OCI-LY1 (cell line): ENCODE measurements around the gene ARHGAP22.

Source experiments
- EZH2 ChIP-seq: fragments of 200-600 bp; sonication (generic), shearing (Covaris generic); IDR thresholded peaks from 2 replicates; pipeline ENCODE4 v1.8.0; 2017; ENCODE audit warnings: borderline replicate concordance, mixed run types, mild to moderate bottlenecking, antibody characterized with exemption, low read length, moderate library complexity, mixed read lengths
- TF ChIP-seq, protein P1 (sequence below): fragments of 200-600 bp; sonication (generic), shearing (Covaris generic); IDR thresholded peaks from 2 replicates; pipeline ENCODE4 v1.5.1; 2017; ENCODE audit warnings: mild to moderate bottlenecking, antibody characterized with exemption, low read length, moderate library complexity, mixed read lengths

DNA sequence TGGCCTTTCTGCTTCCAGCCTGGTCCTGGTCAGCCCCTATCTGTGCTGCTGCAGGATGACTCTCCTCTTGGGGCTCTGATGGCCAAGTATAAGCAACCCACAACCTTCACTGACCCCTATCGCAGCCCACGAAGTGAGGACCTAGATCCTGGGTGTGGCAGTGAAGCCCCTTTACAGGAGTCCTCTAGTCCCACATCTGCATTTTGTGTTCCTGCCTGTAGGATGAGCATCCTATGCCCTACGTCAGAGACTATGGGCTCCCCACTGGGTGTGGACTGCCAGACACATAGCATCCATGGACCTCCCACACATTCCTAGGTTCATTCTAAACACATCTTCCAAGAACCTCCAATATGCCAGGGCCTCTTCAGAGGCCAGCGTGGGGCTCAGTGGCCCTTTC is 29.0 kb downstream of the ARHGAP22 start:
- TF ChIP-seq, protein P1, sequence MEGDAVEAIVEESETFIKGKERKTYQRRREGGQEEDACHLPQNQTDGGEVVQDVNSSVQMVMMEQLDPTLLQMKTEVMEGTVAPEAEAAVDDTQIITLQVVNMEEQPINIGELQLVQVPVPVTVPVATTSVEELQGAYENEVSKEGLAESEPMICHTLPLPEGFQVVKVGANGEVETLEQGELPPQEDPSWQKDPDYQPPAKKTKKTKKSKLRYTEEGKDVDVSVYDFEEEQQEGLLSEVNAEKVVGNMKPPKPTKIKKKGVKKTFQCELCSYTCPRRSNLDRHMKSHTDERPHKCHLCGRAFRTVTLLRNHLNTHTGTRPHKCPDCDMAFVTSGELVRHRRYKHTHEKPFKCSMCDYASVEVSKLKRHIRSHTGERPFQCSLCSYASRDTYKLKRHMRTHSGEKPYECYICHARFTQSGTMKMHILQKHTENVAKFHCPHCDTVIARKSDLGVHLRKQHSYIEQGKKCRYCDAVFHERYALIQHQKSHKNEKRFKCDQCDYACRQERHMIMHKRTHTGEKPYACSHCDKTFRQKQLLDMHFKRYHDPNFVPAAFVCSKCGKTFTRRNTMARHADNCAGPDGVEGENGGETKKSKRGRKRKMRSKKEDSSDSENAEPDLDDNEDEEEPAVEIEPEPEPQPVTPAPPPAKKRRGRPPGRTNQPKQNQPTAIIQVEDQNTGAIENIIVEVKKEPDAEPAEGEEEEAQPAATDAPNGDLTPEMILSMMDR, result no peak
- no peak for TF ChIP-seq EZH2
